A549 (cell line): ENCODE measurements around the gene OPTN. TPM values are rescaled to one million over a fixed set of nuclear protein-coding genes. Genes with fewer than 3 reads are reported as not detected.
"Not testable (repeated sequence)": the region's sequence is repeated elsewhere in the genome, so short reads cannot be mapped to it uniquely, and the experiment has no call there.

Experiments
- ATAC-seq, 2 experiments: fragments of 200-7000 bp in 1 of 2; fragments of >200 bp in 1 of 2; cut with Nextera tagmentation in 1 of 2; cut with Tn5 transposase in 1 of 2; 3 replicates each; pipeline versions ENCODE4 v1.8.0 to v1.9.1; 2018 to 2020; ENCODE audit warnings: mild to moderate bottlenecking in 1 of 2, moderate library complexity in 1 of 2
- CTCF ChIA-PET: fragments of 300-600 bp; sonication (Branson Sonifier 250); formaldehyde crosslinking; extraction: SDS; loops from one replicate; lab custom pipeline; 2021; ENCODE audit warnings: antibody characterized with exemption, inconsistent platforms; lab: Yijun Ruan, JAX
- POLR2A ChIA-PET: fragments of 350-600 bp; formaldehyde crosslinking; extraction: SDS; loops from one replicate; lab custom pipeline; 2021; ENCODE audit warnings: antibody characterized with exemption, inconsistent platforms; lab: Yijun Ruan, JAX
- DNase-seq, 2 experiments: peaks; one replicate each; pipeline versions ENCODE4 v3.0.0 to v3.0.0-alpha.2; 2011 to 2016; ENCODE audit warnings: low read depth in 1 of 2, low spot score in 1 of 2
- FAIRE-seq: peaks from 2 replicates; lab custom pipeline; 2011; peaks lifted over from hg19 to GRCh38; lab: Jason Lieb, UNC
- H3K27ac ChIP-seq, 2 experiments: fragments of >200 bp; sonication (Bioruptor Twin); formaldehyde crosslinking; 3 replicates each; pipeline ENCODE4 v1.5.1; 2016 to 2017
- H3K4me1 ChIP-seq: fragments of >200 bp; sonication (Bioruptor Twin); formaldehyde crosslinking; 3 replicates; pipeline ENCODE4 v1.6.1; 2016
- H3K4me2 ChIP-seq: fragments of >200 bp; sonication (Bioruptor Twin); formaldehyde crosslinking; 3 replicates; pipeline ENCODE4 v1.6.1; 2016
- H3K4me3 ChIP-seq: fragments of >200 bp; sonication (Bioruptor Twin); formaldehyde crosslinking; 3 replicates; pipeline ENCODE4 v1.5.1; 2016
- H3K9me3 ChIP-seq: fragments of >200 bp; sonication (Bioruptor Twin); formaldehyde crosslinking; 3 replicates; pipeline ENCODE4 v1.6.1; 2016
- ATOH8 ChIP-seq: fragments of 250-450 bp; sonication (Bioruptor Pico); IDR thresholded peaks from 2 replicates; pipeline ENCODE4 v1.5.0; 2020; ENCODE audit warnings: low read depth, mild to moderate bottlenecking, moderate library complexity
- BHLHE40 ChIP-seq: IDR thresholded peaks from 2 replicates; pipeline ENCODE4 v1.6.1; 2012; ENCODE audit warnings: low read depth, low read length, inconsistent platforms
- CHD4 ChIP-seq: fragments of 200-600 bp; sonication (generic); IDR thresholded peaks from 2 replicates; pipeline ENCODE4 v1.6.1; 2016; ENCODE audit warnings: antibody characterized with exemption, mild to moderate bottlenecking, borderline replicate concordance
- E2F6 ChIP-seq: IDR thresholded peaks from 2 replicates; pipeline ENCODE4 v1.6.1; 2012; ENCODE audit warnings: low read depth, borderline replicate concordance
- EHF ChIP-seq: fragments of 250-450 bp; sonication (Bioruptor Pico); IDR thresholded peaks from 2 replicates; pipeline ENCODE4 v1.5.0; 2020; ENCODE audit warnings: mild to moderate bottlenecking
- EHMT2 ChIP-seq: fragments of 200-600 bp; sonication (generic); IDR thresholded peaks from 2 replicates; pipeline ENCODE4 v1.6.1; 2016; ENCODE audit warnings: antibody characterized with exemption, low read depth, mild to moderate bottlenecking, moderate library complexity
- ELK1 ChIP-seq: fragments of 150-350 bp; IDR thresholded peaks from 2 replicates; pipeline ENCODE4 v1.6.1; 2014; ENCODE audit warnings: low read depth, mild to moderate bottlenecking, low read length
- FOSB ChIP-seq: fragments of 250-450 bp; sonication (Bioruptor Pico); IDR thresholded peaks from 2 replicates; pipeline ENCODE4 v1.5.0; 2020; ENCODE audit warnings: mild to moderate bottlenecking, moderate library complexity
- HDAC2 ChIP-seq: fragments of 200-600 bp; sonication (generic); IDR thresholded peaks from 2 replicates; pipeline ENCODE4 v1.6.1; 2016
- HES2 ChIP-seq: fragments of >200 bp; sonication (Bioruptor Twin); formaldehyde crosslinking; IDR thresholded peaks from 2 replicates; pipeline ENCODE4 v1.6.1; 2016
- JUN ChIP-seq, 2 experiments: fragments of >200 bp; sonication (Bioruptor Twin); formaldehyde crosslinking; IDR thresholded peaks; 2 replicates in 1 of 2; 3 replicates in 1 of 2; pipeline ENCODE4 v1.6.1; 2016 to 2017
- KDM5A ChIP-seq: fragments of 200-600 bp; sonication (generic); IDR thresholded peaks from 2 replicates; pipeline ENCODE4 v1.6.1; 2016; ENCODE audit warnings: antibody characterized with exemption, mild to moderate bottlenecking
- MAX ChIP-seq: IDR thresholded peaks from 2 replicates; pipeline ENCODE4 v1.6.1; 2012
- MAZ ChIP-seq: fragments of 150-350 bp; IDR thresholded peaks from 2 replicates; pipeline ENCODE4 v1.6.1; 2014; ENCODE audit warnings: antibody characterized with exemption, low read depth, low read length, borderline replicate concordance
- MYC ChIP-seq: IDR thresholded peaks from 2 replicates; pipeline ENCODE4 v1.6.1; 2012; ENCODE audit warnings: mild to moderate bottlenecking, inconsistent platforms, low read length, improper control_type of control experiment, borderline replicate concordance
- NR3C1 ChIP-seq: fragments of >200 bp; sonication (Bioruptor Twin); formaldehyde crosslinking; IDR thresholded peaks from 3 replicates; pipeline ENCODE4 v1.6.1; 2017
- PHF8 ChIP-seq: fragments of 200-600 bp; sonication (generic); IDR thresholded peaks from 2 replicates; pipeline ENCODE4 v1.6.1; 2016; ENCODE audit warnings: low read depth, mild to moderate bottlenecking, antibody characterized with exemption, moderate library complexity, borderline replicate concordance
- POLR2AphosphoS2 ChIP-seq: conservative IDR thresholded peaks from 2 replicates; pipeline ENCODE4 v1.6.1; 2012; ENCODE audit warnings: low read length, improper control_type of control experiment, inconsistent platforms
- RAD21 ChIP-seq, 2 experiments: fragments of >200 bp in 1 of 2; sonication (Bioruptor Twin) in 1 of 2; formaldehyde crosslinking in 1 of 2; IDR thresholded peaks in 1 of 2; conservative IDR thresholded peaks in 1 of 2; 2 replicates in 1 of 2; 3 replicates in 1 of 2; pipeline ENCODE4 v1.6.1; 2012 to 2018; ENCODE audit warnings: inconsistent platforms in 1 of 2
- RNF2 ChIP-seq: fragments of 200-600 bp; sonication (generic); IDR thresholded peaks from 2 replicates; pipeline ENCODE4 v1.6.1; 2016; ENCODE audit warnings: low read depth, mild to moderate bottlenecking, antibody characterized with exemption, moderate library complexity, borderline replicate concordance
- TP53 ChIP-seq: fragments of 250-450 bp; sonication (Bioruptor Pico); IDR thresholded peaks from 2 replicates; pipeline ENCODE4 v1.5.0; 2021; ENCODE audit warnings: mild to moderate bottlenecking, moderate library complexity
- ZC3H11A ChIP-seq: fragments of 450-650 bp; IDR thresholded peaks from 2 replicates; pipeline ENCODE4 v1.6.1; 2014; ENCODE audit warnings: antibody characterized with exemption, mild to moderate bottlenecking
- ZFP36 ChIP-seq: fragments of 450-650 bp; IDR thresholded peaks from 2 replicates; pipeline ENCODE4 v1.6.1; 2014; ENCODE audit warnings: borderline replicate concordance; ENCODE audit not compliant: partially characterized antibody
- WGBS: methylation state at CpG from one replicate; pipeline ENCODE4 v1.1.6; 2017; ENCODE audit errors: missing lambda C conversion rate; 5-methylcytosine and 5-hydroxymethylcytosine counted together
- polyA plus RNA-seq, 4 experiments: library from polyadenylated mRNA; depleted of rRNA in 3 of 4; stranded (reverse); fragments of >200 nt; fragmentation: RNase III in 1 of 4; extraction: RNeasy Plus Mini Kit Qiagen cat#74134 plus additional on column Dnase treatment in 1 of 4; gene quantifications; 2 replicates in 3 of 4; 3 replicates in 1 of 4; pipeline ENCODE4 v1.2.3, GENCODE V29; 2011 to 2017

Gene OPTN
- polyA plus RNA-seq, 2 of the 4 experiments (the other 2 are of a cell fraction) = 31.8 to 33.2 TPM

- H3K27ac ChIP-seq = no peak overlapping the region
- no peak overlapping the region for H3K4me3 ChIP-seq
- TF ChIP-seq MAZ (no peak), TP53 (CRISPR knock-in tag) (no peak), RAD21 (conservative IDR thresholded peaks at IDR 0.05 in 1 of 2, IDR thresholded peaks at IDR 0.05 in 1 of 2) (no peak), ATOH8 (CRISPR knock-in tag) (no peak), CHD4 (no peak), MAX (no peak), BHLHE40 (no peak), ZC3H11A (no peak), ZFP36 (no peak), EHMT2 (no peak)
- ChIA-PET POLR2A (no interaction called here), CTCF (interaction anchor here (1.9 kb wide), 1 partner anchor 9 kb away, joined by 7 read pairs; the partner anchor contains the start of gene MCM10)
- no peak for FAIRE-seq
- ATAC-seq = no peak
- DNase-seq = no peak
- no peaks in the 10 kb centered on the region for H3K9me3 ChIP-seq
- H3K4me2 ChIP-seq = no peak overlapping the region
- WGBS = 95% methylated on average over 3 of the region's 3 CpGs
- H3K4me1 ChIP-seq = 0 out of 3 replicates have a peak, but pooled peaks cover 4% of the 10 kb centered on the region
Measured at GRCh38 chr10:13152296-13152695, 52.3 kb downstream of the OPTN start.

- H3K4me1 ChIP-seq, POLR2A ChIA-PET, ATAC-seq, H3K4me3 ChIP-seq, H3K27ac ChIP-seq, DNase-seq, H3K9me3 ChIP-seq, H3K4me2 ChIP-seq, FAIRE-seq, CTCF ChIA-PET: not testable (repeated sequence)
- WGBS = 43% methylated on average over 4 of the region's 4 CpGs
Measured at GRCh38 chr10:13155860-13156259, 55.9 kb downstream of the OPTN start.

GRCh38 chr10:13158401-13158800, 58.4 kb downstream of the OPTN start:
- Histone ChIP-seq H3K9me3 (no peaks in the 10 kb centered on the region), H3K4me1 (peaks cover 12% of the 10 kb centered on the region), H3K27ac (no peak overlapping the region), H3K4me2 (no peak overlapping the region), H3K4me3 (no peak overlapping the region)
- ChIA-PET CTCF (interaction anchor here (0.6 to 1.1 kb wide), 2 partner anchors 144 to 1940 kb away, joined by 3 read pairs; no protein-coding TSS in a partner anchor), POLR2A (no interaction called here)
- FAIRE-seq = no peak
- no peak for TF ChIP-seq RNF2
- no peak for TF ChIP-seq NR3C1
- TF ChIP-seq FOSB (CRISPR knock-in tag) = no peak
- TF ChIP-seq EHMT2 = no peak
- no peak for TF ChIP-seq MYC
- TF ChIP-seq POLR2AphosphoS2 = no peak
- no peak for TF ChIP-seq KDM5A
- no peak for ATAC-seq
- 91% methylated on average over 31 of the region's 32 CpGs for WGBS
- DNase-seq = no peak

- peaks cover 12% of the 10 kb centered on the region for H3K4me1 ChIP-seq
- H3K4me2 ChIP-seq = peak within 1 kb of the TSS; percentile 95
- peak within 1 kb of the TSS; percentile 71 for H3K4me3 ChIP-seq
- WGBS = 3% methylated on average over 30 of the region's 56 CpGs
- FAIRE-seq (peak; percentile 94), DNase-seq (peak; percentile 98 to 99), ATAC-seq (peak; percentile 99 to 100)
- CTCF ChIA-PET = interaction anchor here (0.6 to 3.1 kb wide), 40 partner anchors 7 to 425 kb away, joined by 3 to 27 read pairs (median 4); no protein-coding TSS in a partner anchor
- H3K27ac ChIP-seq = peak within 1 kb of the TSS; percentile 63 to 82
- POLR2A ChIA-PET = interaction anchor here (0.8 to 2.2 kb wide), 2 partner anchors 139 to 141 kb away, joined by 3 to 9 read pairs; partner anchors contain the start of gene PHYH
- H3K9me3 ChIP-seq = no peaks in the 10 kb centered on the region
- TF ChIP-seq ELK1 = no peak
- TF ChIP-seq HDAC2 = 0 out of 2 replicates have a peak, but pooled peaks have one; percentile 58
- no peak for TF ChIP-seq HES2
- TF ChIP-seq PHF8 = peak; percentile 37; the same call in 1 of the 2 replicates
- peak; percentile 95 for TF ChIP-seq E2F6
- TF ChIP-seq EHF (CRISPR knock-in tag) = no peak
- TF ChIP-seq JUN (IDR thresholded peaks at IDR 0.05) = peak; percentile 27 to 60; a peak in 3 of 5 replicates
- peak; percentile 89 for TF ChIP-seq MAX
Measured at GRCh38 chr10:13160934-13161856, 61.2 kb downstream of the OPTN start, which contains the start of gene MCM10. Gene MCM10, plus strand, starts transcription at chr10:13161558. Its CDS starts 2,645 bp downstream, at chr10:13164203.
